BJ (cell line): Measurements from ENCODE around the gene DPP6. TPM values are rescaled to one million over a fixed set of nuclear protein-coding genes. Genes with fewer than 3 reads are reported as not detected.
"Not testable (repeated sequence)": the region's sequence is repeated elsewhere in the genome, so short reads cannot be mapped to it uniquely, and the experiment has no call there.

ENCODE experiments used
- CTCF ChIA-PET: fragments of 350-600 bp; formaldehyde crosslinking; extraction: SDS; loops from one replicate; lab custom pipeline; 2021; ENCODE audit warnings: antibody characterized with exemption, inconsistent platforms; lab: Yijun Ruan, JAX
- POLR2A ChIA-PET: fragments of 300-600 bp; sonication (Branson Sonifier 250); formaldehyde crosslinking; extraction: SDS; loops from one replicate; lab custom pipeline; 2021; ENCODE audit warnings: antibody characterized with exemption; lab: Charles Lee
- DNase-seq: peaks from one replicate; pipeline ENCODE4 v3.0.0-alpha.2; 2011; ENCODE audit warnings: low read depth
- H3K27me3 ChIP-seq: 2 replicates; pipeline ENCODE4 v1.6.0; 2011; ENCODE audit warnings: low read length; ENCODE audit not compliant: control insufficient read depth, insufficient read depth
- H3K36me3 ChIP-seq: 2 replicates; pipeline ENCODE4 v1.5.1; 2011; ENCODE audit warnings: low read length; ENCODE audit not compliant: control insufficient read depth, insufficient read depth
- H3K4me3 ChIP-seq: 2 replicates; pipeline ENCODE4 v1.5.1; 2011; ENCODE audit warnings: low read depth, mild to moderate bottlenecking, control low read depth, low read length
- polyA plus RNA-seq: library from polyadenylated mRNA; depleted of rRNA; stranded (reverse); fragments of >200 nt; gene quantifications from 2 replicates; pipeline ENCODE4 v1.2.3, GENCODE V29; 2011

Gene DPP6
- polyA plus RNA-seq, 1 experiment = not detected

GRCh38 chr7:154095201-154095600 is 43.0 kb downstream of the DPP6 start:
- POLR2A ChIA-PET, DNase-seq, H3K36me3 ChIP-seq, CTCF ChIA-PET, H3K27me3 ChIP-seq, H3K4me3 ChIP-seq: not testable (repeated sequence)

- DNase-seq, H3K4me3 ChIP-seq, H3K27me3 ChIP-seq, H3K36me3 ChIP-seq, CTCF ChIA-PET, POLR2A ChIA-PET: not testable (repeated sequence)
Measured at GRCh38 chr7:154105063-154105462, 52.9 kb downstream of the DPP6 start.

GRCh38 chr7:154109615-154110014 is 57.4 kb downstream of the DPP6 start:
- H3K27me3 ChIP-seq, H3K36me3 ChIP-seq, CTCF ChIA-PET, POLR2A ChIA-PET, H3K4me3 ChIP-seq, DNase-seq: not testable (repeated sequence)

GRCh38 chr7:154113732-154114351 is 61.6 kb downstream of the DPP6 start:
- CTCF ChIA-PET, DNase-seq, POLR2A ChIA-PET, H3K36me3 ChIP-seq, H3K27me3 ChIP-seq, H3K4me3 ChIP-seq: not testable (repeated sequence)

- DNase-seq, CTCF ChIA-PET, H3K27me3 ChIP-seq, POLR2A ChIA-PET, H3K4me3 ChIP-seq, H3K36me3 ChIP-seq: not testable (repeated sequence)
Measured at GRCh38 chr7:154117411-154118390, 65.5 kb downstream of the DPP6 start.

- CTCF ChIA-PET, POLR2A ChIA-PET, DNase-seq, H3K36me3 ChIP-seq, H3K27me3 ChIP-seq, H3K4me3 ChIP-seq: not testable (repeated sequence)
Measured at GRCh38 chr7:154120825-154121224, 68.6 kb downstream of the DPP6 start.

GRCh38 chr7:154122720-154123119 is 70.5 kb downstream of the DPP6 start:
- H3K36me3 ChIP-seq, CTCF ChIA-PET, H3K27me3 ChIP-seq, DNase-seq, POLR2A ChIA-PET, H3K4me3 ChIP-seq: not testable (repeated sequence)

- H3K36me3 ChIP-seq, H3K27me3 ChIP-seq, DNase-seq, CTCF ChIA-PET, H3K4me3 ChIP-seq, POLR2A ChIA-PET: not testable (repeated sequence)
Measured at GRCh38 chr7:154123397-154123796, 71.2 kb downstream of the DPP6 start.

GRCh38 chr7:154129142-154129541 is 76.9 kb downstream of the DPP6 start:
- POLR2A ChIA-PET, DNase-seq, CTCF ChIA-PET: not testable (repeated sequence)

GRCh38 chr7:154132617-154133016 is 80.4 kb downstream of the DPP6 start:
- POLR2A ChIA-PET, H3K4me3 ChIP-seq, DNase-seq, CTCF ChIA-PET, H3K36me3 ChIP-seq, H3K27me3 ChIP-seq: not testable (repeated sequence)

More at GRCh38 chr7:154129142-154129541, 76.9 kb downstream of the DPP6 start:
- H3K36me3 ChIP-seq, H3K4me3 ChIP-seq, H3K27me3 ChIP-seq: not testable (repeated sequence)

GRCh38 chr7:154133703-154134277 is 81.6 kb downstream of the DPP6 start:
- DNase-seq, H3K27me3 ChIP-seq, H3K4me3 ChIP-seq, CTCF ChIA-PET, H3K36me3 ChIP-seq, POLR2A ChIA-PET: not testable (repeated sequence)

- H3K27me3 ChIP-seq, H3K4me3 ChIP-seq, H3K36me3 ChIP-seq, CTCF ChIA-PET, POLR2A ChIA-PET, DNase-seq: not testable (repeated sequence)
Measured at GRCh38 chr7:154134698-154135097, 82.5 kb downstream of the DPP6 start.
